GM18505 (cell line): ENCODE results near the gene PREP.

ENCODE experiments used
- ATAC-seq: cut with Tn5 transposase; IDR thresholded peaks from one replicate; pipeline ENCODE4 v1.9.1; 2021; ENCODE audit not compliant: unreplicated experiment
- POLR2A ChIP-seq: IDR thresholded peaks from 4 replicates; pipeline ENCODE4 v1.6.1; 2011; ENCODE audit warnings: borderline replicate concordance; ENCODE audit not compliant: insufficient read depth, insufficient read length; ENCODE audit errors: extremely low read depth

PREP gene

DNA sequence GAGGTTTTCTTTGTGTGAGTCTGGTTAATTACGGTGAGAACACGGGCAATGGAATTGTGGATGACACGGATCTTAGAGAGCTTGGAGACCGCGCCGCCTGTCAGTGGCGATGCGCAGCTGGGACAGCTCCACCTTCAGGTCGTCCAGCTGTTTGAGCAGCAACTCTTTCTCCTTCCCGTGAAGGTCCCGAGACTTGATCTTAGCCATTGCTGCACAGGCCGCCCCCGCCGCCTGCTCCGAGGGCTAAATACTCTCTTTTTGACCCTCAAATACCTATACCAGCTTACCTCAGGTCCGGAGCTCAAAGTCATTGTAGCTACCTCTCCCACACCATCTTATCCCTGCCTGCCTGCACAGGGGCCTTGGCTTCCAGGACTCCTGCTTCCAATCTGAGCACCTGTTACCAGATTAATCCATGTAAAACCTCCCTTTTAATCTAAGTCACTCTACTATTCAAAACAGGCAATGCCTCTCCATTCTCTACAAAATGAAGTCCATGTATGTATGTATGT lies 100.2 kb downstream of the PREP start:
- no peak for TF ChIP-seq POLR2A
- ATAC-seq = no peak

DNA sequence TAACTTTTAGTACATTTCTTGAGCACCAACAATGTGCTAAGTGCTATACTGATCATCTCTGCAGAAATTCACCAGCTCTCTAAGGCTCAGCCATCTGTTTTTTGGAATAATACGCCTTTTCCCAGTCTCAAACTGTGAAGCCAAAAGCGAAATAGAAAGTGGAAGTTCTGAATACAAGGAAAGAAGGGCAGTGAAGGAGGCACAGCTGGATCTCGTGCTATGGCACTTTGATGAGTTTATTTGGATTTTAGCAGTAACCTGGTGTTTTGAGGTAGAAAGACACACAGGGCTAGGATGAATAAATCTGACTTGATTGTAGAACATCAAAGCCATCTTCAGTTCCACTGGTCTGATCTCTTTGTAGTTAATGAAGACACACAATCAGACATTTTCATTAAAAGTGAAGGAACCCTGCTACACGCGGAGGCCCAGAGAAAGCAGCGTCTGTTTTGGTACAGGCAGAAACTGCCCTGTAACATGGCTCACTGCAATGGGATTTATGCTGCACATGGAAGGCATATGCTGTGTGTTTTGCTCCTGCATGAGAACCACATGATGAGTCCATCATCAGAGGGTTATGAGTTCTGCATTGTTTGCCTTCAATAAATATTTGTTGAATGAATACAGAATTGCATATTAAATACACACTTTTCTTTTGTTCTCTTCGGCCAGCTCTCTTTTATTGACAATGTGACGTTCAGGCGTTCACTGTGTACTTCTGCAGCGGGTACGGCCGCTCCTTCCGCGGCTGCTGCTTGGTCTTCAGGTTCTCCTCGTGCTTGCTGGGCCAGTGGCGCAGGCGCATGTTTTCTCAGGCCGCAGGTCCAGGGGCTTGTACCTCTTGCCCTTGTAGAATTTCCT lies 100.9 kb downstream of the PREP start:
- no peak for ATAC-seq
- no peak for TF ChIP-seq POLR2A

DNA sequence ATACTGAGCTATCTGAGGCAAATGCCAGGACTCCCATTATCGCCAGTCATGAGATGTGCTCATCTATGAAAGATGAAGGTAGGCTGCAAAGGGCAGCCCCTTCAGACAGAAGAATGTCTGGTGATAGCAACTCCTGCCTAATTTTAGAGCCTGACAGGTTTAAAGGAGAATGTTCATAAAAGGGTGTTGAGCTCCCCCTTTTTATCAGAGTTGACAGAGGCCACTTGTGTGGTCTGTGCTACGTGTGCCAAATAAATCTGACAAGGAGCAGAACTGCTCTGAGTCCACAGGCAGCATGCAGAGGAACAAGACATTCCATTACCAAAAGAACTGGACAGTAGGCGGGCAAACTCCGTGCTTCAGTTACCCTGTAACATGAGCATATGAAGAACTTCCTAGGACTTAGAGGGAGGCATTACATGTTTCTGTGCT lies 101.8 kb downstream of the PREP start:
- no peak for TF ChIP-seq POLR2A
- ATAC-seq = no peak

DNA sequence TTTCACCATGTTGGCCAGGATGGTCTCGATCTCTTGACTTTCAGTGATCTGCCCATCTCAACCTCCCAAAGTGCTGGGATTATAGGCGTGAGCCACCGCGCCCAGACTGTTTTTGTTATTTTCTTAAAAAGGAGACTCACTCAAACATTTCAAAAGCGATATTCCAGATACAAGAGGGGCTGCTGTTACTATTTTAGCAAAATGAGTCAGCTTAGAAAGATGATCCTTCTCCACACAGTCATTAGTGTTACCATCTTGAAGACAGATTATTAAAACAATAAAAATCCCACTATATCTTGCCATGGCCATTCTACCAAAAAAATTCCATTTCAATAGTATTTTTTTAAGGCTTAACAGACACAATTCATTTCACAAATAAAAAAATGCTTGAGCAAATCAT lies 102.8 kb downstream of the PREP start:
- no peak for ATAC-seq
- TF ChIP-seq POLR2A = no peak

DNA sequence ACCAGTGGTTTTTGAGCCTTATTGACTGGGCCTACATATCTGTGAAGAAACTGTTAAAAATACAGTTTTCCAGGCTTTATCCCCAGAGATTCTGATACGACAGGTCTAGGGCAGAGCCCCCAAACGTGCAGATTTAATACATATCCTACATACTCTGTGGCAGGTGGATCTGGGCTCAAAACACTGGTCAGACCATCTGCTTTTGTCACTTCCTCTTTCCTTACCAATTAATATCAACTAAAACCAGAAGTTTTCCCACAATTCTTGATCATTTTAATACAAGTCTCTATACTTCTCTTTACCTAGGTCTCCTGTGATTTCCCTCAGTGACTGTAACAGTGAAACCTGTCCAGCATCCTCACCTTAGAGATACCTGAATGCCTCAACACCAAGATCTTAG lies 108.8 kb downstream of the PREP start:
- ATAC-seq = no peak
- no peak for TF ChIP-seq POLR2A

DNA sequence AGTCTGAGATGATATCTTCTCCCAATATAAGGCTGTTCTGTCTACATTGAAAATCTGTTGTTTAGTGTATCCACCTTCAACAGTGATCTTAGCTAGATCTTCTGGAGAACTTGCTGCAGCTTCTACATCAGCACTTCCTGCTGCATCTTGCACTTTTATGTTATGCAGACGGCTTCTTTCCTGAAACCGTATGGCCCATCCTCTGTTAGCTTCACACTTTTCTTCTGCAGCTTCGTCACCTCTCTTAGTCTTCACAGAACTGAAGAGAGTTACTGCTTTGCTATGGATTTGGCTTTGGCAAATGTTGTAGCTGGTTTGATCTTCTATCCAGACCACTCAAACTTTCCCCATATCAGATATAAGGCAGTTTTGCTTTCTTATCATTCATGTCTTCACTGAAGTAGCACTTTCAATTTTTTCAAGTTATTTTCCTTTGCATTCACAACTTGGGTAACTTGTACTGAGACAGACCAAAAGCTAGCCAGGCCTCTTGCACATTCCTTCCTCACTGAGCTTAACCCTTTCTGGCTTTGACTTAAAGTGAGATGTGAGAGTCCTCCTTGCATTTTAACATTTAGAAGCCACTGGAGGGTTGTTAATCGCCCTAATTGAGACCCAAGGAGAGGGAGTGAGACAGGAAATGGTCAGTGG lies 110.1 kb downstream of the PREP start:
- no peak for ATAC-seq
- TF ChIP-seq POLR2A = no peak

DNA sequence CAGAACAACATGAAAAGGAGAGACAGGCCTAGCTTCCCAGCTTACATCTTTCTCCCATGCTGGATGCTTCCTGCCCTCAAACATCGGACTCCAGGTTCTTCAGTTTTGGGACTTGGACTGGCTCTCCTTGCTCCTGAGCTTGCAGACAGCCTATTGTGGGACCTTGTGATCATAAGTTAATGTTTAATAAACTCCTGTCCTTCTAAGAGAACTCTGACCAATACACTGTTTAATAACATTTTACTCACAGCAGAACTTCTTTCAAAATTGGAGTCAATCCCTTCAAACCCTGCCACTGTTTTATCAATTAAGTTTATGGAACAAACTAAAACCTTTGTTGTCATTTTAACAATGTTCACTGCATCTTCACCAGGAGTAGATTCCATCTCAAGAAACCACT lies 111.4 kb downstream of the PREP start:
- no peak for TF ChIP-seq POLR2A
- no peak for ATAC-seq

DNA sequence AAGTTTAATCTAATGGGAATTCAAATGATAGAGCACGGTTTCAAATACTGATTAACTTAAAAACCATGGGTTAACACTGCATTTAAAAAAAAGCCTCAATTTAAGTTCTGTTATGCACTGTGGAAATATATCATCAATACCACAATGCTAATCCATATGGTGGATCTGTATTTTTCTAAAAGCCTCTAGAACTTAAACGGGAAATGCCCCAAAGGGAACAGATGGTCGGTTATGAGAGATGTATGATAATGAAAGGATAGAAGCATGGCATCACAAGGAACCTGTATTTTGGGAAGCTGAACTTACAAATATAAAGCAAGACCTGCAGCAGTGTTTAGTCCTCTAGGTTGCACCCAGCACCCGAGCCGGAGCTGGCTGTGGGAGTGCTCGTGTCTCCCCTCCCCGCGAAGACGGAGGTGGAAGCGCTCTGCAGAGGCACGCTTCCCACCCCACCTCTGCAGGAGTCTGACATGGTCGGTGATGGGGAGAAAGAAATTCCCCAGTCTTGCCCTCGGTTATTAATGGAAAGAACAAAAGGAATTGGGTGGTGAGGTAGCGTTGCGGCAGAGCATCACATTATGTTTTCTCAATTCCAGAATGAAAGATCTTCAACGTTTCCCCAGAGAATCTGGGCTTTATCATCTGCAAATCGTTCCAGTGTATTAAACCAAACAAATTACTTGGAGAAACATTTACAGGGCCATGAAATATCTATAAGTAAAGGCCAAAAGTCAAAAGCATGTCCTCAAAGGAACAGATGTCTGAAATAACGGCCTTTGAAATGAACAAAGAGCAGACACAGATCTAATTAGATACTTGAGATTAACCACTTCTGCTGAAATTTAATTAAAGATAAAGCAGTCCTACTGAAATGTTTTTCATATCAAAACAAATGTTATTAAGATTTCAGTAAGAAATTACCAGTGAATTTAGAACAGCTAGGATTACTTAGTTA lies 120.0 kb downstream of the PREP start:
- no peak for ATAC-seq
- no peak for TF ChIP-seq POLR2A

DNA sequence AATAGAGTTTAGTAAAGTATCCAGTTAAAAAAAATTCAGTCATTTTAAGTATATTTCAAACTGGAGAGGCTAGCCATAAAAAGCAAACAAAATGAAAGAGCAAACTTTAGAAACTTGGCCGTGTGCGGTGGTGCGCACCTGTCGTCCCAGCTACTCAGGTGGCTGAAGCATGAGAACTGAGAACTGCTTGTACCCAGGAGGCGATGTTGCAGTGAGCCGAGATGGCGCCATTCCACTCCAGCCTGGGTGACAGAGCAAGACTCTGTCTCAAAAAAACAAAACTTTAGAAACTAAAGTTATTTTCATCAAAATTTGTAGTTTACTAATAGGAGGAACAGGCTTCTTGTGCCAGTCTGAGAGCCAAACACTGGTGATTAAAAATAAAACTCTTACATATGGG lies 122.8 kb downstream of the PREP start:
- no peak for ATAC-seq
- no peak for TF ChIP-seq POLR2A

DNA sequence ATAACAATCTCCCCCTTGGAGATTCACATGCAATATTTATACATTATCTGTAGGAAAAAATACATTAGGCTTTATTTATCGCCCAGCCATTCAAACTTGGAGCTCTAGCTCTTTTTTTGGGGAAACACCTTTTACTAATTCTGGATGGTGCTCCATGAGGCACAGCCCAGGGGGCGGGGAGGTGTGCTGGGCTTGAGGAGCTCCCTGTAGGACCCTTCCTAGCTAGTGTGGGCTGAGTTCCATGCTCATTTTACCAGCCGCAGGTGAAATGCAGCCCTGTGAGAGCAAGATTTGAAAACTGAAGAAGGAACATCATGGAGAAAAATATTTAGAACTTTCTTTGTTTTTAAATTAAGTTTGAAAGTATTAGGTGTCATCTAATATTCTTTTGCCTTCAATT lies 123.4 kb downstream of the PREP start:
- no peak for ATAC-seq
- no peak for TF ChIP-seq POLR2A

DNA sequence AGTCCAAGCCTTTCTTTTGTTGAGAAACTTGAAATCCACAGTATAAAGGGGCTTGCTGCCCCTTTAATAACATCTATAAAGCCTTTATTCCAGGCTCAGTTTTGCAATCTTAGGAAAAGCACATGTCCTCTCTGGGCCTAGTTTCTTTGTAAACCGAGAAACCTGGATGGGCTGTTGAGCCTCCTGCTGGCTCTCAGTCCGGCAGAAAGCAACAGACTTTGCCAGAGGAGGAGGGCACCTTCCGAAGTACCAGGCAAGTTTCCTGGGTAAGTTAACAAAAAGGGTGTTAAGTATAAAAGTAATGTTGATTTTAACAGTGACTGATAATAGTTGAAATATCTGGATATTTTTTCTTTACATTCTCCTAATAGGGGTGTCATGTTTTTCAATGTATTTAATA lies 124.1 kb downstream of the PREP start:
- no peak for TF ChIP-seq POLR2A
- no peak for ATAC-seq

DNA sequence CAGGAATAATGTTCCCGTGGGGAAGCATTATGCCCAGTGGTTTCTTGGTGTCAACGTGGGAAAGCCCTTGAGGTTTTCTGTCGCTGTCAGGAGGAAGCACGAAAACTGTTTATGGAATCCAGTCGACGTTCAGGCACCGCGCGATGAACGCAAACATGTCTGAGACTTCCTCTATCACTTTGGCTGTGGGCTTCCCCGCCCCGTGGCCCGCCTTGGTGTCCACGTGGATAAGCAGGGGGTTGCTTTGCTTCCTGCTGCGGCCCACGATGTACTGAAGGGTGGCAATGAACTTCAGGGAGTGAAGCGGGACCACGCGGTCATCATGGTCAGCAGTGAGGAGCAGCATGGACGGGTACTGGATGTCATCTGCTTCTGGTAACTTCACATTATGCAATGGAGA lies 124.8 kb downstream of the PREP start:
- TF ChIP-seq POLR2A = no peak
- no peak for ATAC-seq

DNA sequence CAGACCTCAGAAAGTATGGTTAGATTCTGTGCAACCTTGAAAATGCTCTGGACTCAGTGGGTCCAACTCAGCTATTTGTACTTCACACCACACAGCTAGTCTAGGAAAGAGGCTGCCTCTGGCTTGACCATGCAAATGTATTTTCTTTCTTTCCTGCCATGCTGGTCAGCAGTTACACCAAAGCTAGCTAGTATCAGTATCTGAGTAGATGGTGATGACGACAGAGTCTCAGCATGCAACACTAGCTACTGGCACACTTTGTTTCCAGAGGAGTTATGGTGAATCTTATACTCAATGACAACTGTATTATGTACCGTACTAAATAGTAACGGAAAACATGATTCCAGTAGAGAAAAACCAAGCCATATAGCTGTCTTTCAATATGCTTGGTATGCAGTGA lies 126.5 kb downstream of the PREP start:
- no peak for ATAC-seq
- TF ChIP-seq POLR2A = no peak
